Measurements from ENCODE around the gene NR1H2. TPM values are rescaled to one million over a fixed set of nuclear protein-coding genes. Genes with fewer than 3 reads are reported as not detected.

Gene NR1H2
- total RNA-seq, 1 experiment from 2014 or later, result 40.3 TPM

DNA sequence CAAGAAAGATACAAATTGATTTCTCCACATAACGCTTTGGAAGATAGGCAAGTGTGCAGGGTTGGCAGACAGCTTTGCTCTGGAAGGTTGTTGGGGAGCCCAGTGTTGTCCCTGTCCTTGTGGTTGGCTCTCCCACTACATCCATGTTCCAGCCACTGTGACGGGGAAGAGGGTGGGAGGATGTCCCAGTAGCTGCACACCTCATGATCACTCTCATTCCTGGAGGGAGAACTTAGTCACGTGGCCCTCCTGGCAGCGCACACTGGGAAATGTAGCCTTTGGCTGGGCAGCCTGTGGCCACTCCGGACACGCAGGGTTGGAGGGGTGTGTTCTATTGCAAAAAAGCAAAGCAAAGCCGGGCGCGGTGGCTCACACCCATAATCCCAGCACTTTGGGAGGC is 17.8 kb downstream of the NR1H2 start:
- H3K9me3 ChIP-seq (ENCODE audit: control insufficient read depth in 1 of 2, insufficient read depth in 1 of 2, low read depth in 1 of 2, low read length in 2 of 2), result no peaks in the 10 kb centered on the region
- no peaks in the 10 kb centered on the region for H4K20me1 ChIP-seq (ENCODE audit: insufficient read depth)
- H3K9ac ChIP-seq (ENCODE audit: low read length), result no peak overlapping the region
- H3K27ac ChIP-seq (ENCODE audit: low read depth, low read length), result no peak overlapping the region
- no peak overlapping the region for H2AFZ ChIP-seq (ENCODE audit: low read depth, low read length, poor library complexity, severe bottlenecking)
- no peak for TF ChIP-seq CBX3 (IDR thresholded peaks at IDR 0.05; ENCODE audit: low read depth)
- TF ChIP-seq, protein P1, sequence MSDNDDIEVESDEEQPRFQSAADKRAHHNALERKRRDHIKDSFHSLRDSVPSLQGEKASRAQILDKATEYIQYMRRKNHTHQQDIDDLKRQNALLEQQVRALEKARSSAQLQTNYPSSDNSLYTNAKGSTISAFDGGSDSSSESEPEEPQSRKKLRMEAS (IDR thresholded peaks at IDR 0.05), result no peak
- ChIA-PET RAD21 (ENCODE audit: low non-redundant PET in 1 of 2, low total read pairs in 2 of 2, uncharacterized antibody in 2 of 2, unreplicated experiment in 2 of 2) (no interaction called here), POLR2A (no interaction called here), CTCF (no interaction called here)
- no peaks in the 10 kb centered on the region for H3K9me2 ChIP-seq (ENCODE audit: insufficient read depth)
- 0 out of 4 replicates have a peak, but pooled peaks cover 0 to 11% of the 10 kb centered on the region in 2 experiments for H3K36me3 ChIP-seq (ENCODE audit: control insufficient read depth in 1 of 2, insufficient read depth in 2 of 2, low read length in 2 of 2)
- intact Hi-C loops (cut with micrococcal nuclease), result no loop called here
- H3K79me2 ChIP-seq (ENCODE audit: insufficient read depth, low read length), result peaks cover 69% of the 10 kb centered on the region
- DNase-seq (ENCODE audit: low read depth, low spot score) (no peak), ATAC-seq (no peak)
- no peaks in the 10 kb centered on the region for H3K27me3 ChIP-seq (ENCODE audit: insufficient read depth, low read length)
- no peak overlapping the region for H3K4me3 ChIP-seq (replicated peaks in 1 of 2; ENCODE audit: low read depth in 1 of 2, low read length in 2 of 2)
- no peaks in the 10 kb centered on the region for H3K4me1 ChIP-seq (ENCODE audit: control insufficient read depth in 1 of 2, insufficient read depth in 2 of 2, low read length in 2 of 2)
- BruUV-seq (replicated peaks), result no TSS peak
- no peak overlapping the region for H3K4me2 ChIP-seq (ENCODE audit: low read length)

DNA sequence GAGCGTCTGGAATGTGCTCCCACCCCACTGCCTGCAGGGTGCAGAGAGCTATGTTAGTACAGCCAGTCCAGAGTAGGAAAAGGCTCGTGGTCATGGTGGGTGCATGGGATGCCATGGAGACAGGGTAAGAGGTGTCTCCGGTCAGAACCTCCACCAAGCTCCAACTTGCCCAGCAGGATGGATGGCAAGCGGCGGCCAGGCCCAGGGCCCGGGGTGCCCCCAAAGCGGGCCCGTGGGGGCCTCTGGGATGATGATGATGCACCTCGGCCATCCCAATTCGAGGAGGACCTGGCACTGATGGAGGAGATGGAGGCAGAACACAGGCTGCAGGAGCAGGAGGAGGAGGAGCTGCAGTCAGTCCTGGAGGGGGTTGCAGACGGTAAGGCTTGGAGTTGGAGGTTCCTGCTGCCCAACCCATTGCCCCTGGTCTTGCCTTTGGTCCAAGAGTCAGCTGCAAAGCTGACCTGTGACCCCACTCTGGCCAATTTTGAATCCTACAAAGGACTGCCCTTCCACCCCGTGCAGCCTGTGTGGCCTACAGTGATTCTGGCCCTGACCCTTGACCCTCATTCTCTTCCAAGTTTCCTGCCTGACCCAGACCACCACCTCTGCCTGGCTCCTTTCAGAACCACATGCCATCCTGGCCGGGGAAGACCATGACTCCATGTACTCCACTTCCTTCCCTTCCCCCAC is 22.6 kb downstream of the NR1H2 start:
- ChIA-PET CTCF (no interaction called here), POLR2A (no interaction called here), RAD21 (ENCODE audit: low non-redundant PET in 1 of 2, low total read pairs in 2 of 2, uncharacterized antibody in 2 of 2, unreplicated experiment in 2 of 2) (no interaction called here)
- Histone ChIP-seq H3K27ac (ENCODE audit: low read depth, low read length) (no peak overlapping the region), H3K4me2 (ENCODE audit: low read length) (no peak overlapping the region), H3K36me3 (ENCODE audit: control insufficient read depth in 1 of 2, insufficient read depth in 2 of 2, low read length in 2 of 2) (peaks cover 3 to 24% of the 10 kb centered on the region in 2 experiments; a peak in 1 of 4 replicates), H2AFZ (ENCODE audit: low read depth, low read length, poor library complexity, severe bottlenecking) (no peak overlapping the region), H3K9ac (ENCODE audit: low read length) (no peak overlapping the region), H3K9me2 (ENCODE audit: insufficient read depth) (no peaks in the 10 kb centered on the region), H3K27me3 (ENCODE audit: insufficient read depth, low read length) (no peaks in the 10 kb centered on the region), H3K4me3 (replicated peaks in 1 of 2; ENCODE audit: low read depth in 1 of 2, low read length in 2 of 2) (no peak overlapping the region), H4K20me1 (ENCODE audit: insufficient read depth) (no peaks in the 10 kb centered on the region), H3K4me1 (ENCODE audit: control insufficient read depth in 1 of 2, insufficient read depth in 2 of 2, low read length in 2 of 2) (no peaks in the 10 kb centered on the region), H3K79me2 (ENCODE audit: insufficient read depth, low read length) (peaks cover 43% of the 10 kb centered on the region), H3K9me3 (ENCODE audit: control insufficient read depth in 1 of 2, insufficient read depth in 1 of 2, low read depth in 1 of 2, low read length in 2 of 2) (no peaks in the 10 kb centered on the region)
- no TSS peak for BruUV-seq (replicated peaks)
- 0 out of 2 replicates have a peak, but pooled peaks have one; percentile 41 for ATAC-seq
- TF ChIP-seq, protein P2, sequence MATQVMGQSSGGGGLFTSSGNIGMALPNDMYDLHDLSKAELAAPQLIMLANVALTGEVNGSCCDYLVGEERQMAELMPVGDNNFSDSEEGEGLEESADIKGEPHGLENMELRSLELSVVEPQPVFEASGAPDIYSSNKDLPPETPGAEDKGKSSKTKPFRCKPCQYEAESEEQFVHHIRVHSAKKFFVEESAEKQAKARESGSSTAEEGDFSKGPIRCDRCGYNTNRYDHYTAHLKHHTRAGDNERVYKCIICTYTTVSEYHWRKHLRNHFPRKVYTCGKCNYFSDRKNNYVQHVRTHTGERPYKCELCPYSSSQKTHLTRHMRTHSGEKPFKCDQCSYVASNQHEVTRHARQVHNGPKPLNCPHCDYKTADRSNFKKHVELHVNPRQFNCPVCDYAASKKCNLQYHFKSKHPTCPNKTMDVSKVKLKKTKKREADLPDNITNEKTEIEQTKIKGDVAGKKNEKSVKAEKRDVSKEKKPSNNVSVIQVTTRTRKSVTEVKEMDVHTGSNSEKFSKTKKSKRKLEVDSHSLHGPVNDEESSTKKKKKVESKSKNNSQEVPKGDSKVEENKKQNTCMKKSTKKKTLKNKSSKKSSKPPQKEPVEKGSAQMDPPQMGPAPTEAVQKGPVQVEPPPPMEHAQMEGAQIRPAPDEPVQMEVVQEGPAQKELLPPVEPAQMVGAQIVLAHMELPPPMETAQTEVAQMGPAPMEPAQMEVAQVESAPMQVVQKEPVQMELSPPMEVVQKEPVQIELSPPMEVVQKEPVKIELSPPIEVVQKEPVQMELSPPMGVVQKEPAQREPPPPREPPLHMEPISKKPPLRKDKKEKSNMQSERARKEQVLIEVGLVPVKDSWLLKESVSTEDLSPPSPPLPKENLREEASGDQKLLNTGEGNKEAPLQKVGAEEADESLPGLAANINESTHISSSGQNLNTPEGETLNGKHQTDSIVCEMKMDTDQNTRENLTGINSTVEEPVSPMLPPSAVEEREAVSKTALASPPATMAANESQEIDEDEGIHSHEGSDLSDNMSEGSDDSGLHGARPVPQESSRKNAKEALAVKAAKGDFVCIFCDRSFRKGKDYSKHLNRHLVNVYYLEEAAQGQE (IDR thresholded peaks at IDR 0.05; ENCODE audit: low read depth), result no peak
- intact Hi-C loops (cut with micrococcal nuclease), result no loop called here
- no peak for DNase-seq (ENCODE audit: low read depth, low spot score)
